Measurements from ENCODE around the gene KCNAB2.

DNA sequence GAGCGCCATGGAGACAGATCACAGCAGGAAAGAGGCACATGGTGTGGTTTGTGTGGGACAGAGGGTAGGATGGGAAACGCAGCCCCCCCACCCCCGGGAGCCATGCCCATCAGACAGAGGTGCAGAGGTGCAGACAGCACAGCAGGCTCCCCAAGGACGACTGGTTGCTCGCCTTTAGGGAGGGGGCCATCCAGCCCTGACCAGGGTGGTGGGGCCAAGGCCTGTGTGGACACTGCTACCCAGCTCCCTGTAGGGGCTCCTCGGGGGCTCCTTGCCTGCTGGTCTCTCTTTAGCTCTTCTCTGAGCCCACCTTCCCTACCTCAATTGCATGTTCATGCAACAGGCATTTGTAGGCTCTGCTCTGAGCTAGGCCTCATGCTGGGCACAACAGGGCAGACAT lies 3.7 kb downstream of the KCNAB2 start:
- TF ChIP-seq, protein P1, sequence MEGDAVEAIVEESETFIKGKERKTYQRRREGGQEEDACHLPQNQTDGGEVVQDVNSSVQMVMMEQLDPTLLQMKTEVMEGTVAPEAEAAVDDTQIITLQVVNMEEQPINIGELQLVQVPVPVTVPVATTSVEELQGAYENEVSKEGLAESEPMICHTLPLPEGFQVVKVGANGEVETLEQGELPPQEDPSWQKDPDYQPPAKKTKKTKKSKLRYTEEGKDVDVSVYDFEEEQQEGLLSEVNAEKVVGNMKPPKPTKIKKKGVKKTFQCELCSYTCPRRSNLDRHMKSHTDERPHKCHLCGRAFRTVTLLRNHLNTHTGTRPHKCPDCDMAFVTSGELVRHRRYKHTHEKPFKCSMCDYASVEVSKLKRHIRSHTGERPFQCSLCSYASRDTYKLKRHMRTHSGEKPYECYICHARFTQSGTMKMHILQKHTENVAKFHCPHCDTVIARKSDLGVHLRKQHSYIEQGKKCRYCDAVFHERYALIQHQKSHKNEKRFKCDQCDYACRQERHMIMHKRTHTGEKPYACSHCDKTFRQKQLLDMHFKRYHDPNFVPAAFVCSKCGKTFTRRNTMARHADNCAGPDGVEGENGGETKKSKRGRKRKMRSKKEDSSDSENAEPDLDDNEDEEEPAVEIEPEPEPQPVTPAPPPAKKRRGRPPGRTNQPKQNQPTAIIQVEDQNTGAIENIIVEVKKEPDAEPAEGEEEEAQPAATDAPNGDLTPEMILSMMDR (IDR thresholded peaks at IDR 0.05; ENCODE audit: low read length) = no peak
- TF ChIP-seq EZH2phosphoT487 (IDR thresholded peaks at IDR 0.05; ENCODE audit: low read length) = no peak
- TF ChIP-seq EZH2 (optimal IDR thresholded peaks at IDR 0.05; ENCODE audit: low read depth, low read length) = no peak

All from MM.1S (cell line).